Smooth muscle cell (in vitro differentiated cells): Measurements from ENCODE around the gene SEMA3A. TPM values are rescaled to one million over a fixed set of nuclear protein-coding genes. Genes with fewer than 3 reads are reported as not detected.

Experiments used
- DNase-seq: peaks from one replicate; lab custom pipeline; 2025; ENCODE audit not compliant: unreplicated experiment; lab: John Stamatoyannopoulos, UW
- H2AFZ ChIP-seq: fragments of 200-600 bp; sonication (generic); 2 replicates; pipeline ENCODE4 v1.6.0; 2016; ENCODE audit warnings: antibody characterized with exemption, low read depth, mild to moderate bottlenecking
- H3F3A ChIP-seq: fragments of 200-600 bp; sonication (generic); 2 replicates; pipeline ENCODE4 v1.6.0; 2017; ENCODE audit warnings: antibody characterized with exemption, low read depth
- H3K27ac ChIP-seq: fragments of 200-600 bp; sonication (generic); 2 replicates; pipeline ENCODE4 v1.5.1; 2016; ENCODE audit warnings: low read depth, mild to moderate bottlenecking
- H3K27me3 ChIP-seq: fragments of 200-600 bp; sonication (generic); 2 replicates; pipeline ENCODE4 v1.6.1; 2016; ENCODE audit warnings: low read depth, mild to moderate bottlenecking
- H3K36me3 ChIP-seq: fragments of 200-600 bp; sonication (generic); 2 replicates; pipeline ENCODE4 v1.5.1; 2016; ENCODE audit warnings: low read depth
- H3K4me1 ChIP-seq: fragments of 200-600 bp; sonication (generic); 2 replicates; pipeline ENCODE4 v1.5.1; 2016; ENCODE audit warnings: low read depth
- H3K4me2 ChIP-seq: fragments of 200-600 bp; sonication (generic); 2 replicates; pipeline ENCODE4 v1.6.0; 2016; ENCODE audit warnings: mild to moderate bottlenecking
- H3K4me3 ChIP-seq: fragments of 200-600 bp; sonication (generic); 2 replicates; pipeline ENCODE4 v1.5.1; 2016; ENCODE audit warnings: mild to moderate bottlenecking
- H3K79me2 ChIP-seq: fragments of 200-600 bp; sonication (generic); 2 replicates; pipeline ENCODE4 v1.6.0; 2016; ENCODE audit warnings: low read depth, mild to moderate bottlenecking
- H3K9ac ChIP-seq: fragments of 200-600 bp; sonication (generic); 2 replicates; pipeline ENCODE4 v1.6.0; 2016; ENCODE audit warnings: low read depth
- H3K9me3 ChIP-seq: fragments of 200-600 bp; sonication (generic); replicated peaks from 2 replicates; pipeline ENCODE4 v1.5.1; 2016; ENCODE audit warnings: low read depth
- H4K20me1 ChIP-seq: fragments of 200-600 bp; sonication (generic); 2 replicates; pipeline ENCODE4 v1.6.0; 2016; ENCODE audit warnings: low read depth
- WGBS: methylation state at CpG from one replicate; pipeline ENCODE4 v1.1.7; 2016; ENCODE audit warnings: low lambda C conversion rate; 5-methylcytosine and 5-hydroxymethylcytosine counted together
- polyA plus RNA-seq: library from polyadenylated mRNA; unstranded; fragments of >200 nt; fragmentation: Nextera tagmentation; extraction: Ambion mirVana; gene quantifications from 2 replicates; pipeline ENCODE4 v1.2.1, GENCODE V29; 2016
- total RNA-seq: library from RNA; depleted of rRNA; stranded (reverse); fragments of >200 nt; gene quantifications from 2 replicates; pipeline ENCODE4 v1.2.3, GENCODE V29; 2014
- TF ChIP-seq, protein P1 (sequence below): fragments of 200-600 bp; sonication (generic); IDR thresholded peaks from 2 replicates; pipeline ENCODE4 v1.5.1; 2017; ENCODE audit warnings: borderline replicate concordance, mild to moderate bottlenecking, antibody characterized with exemption; ENCODE audit not compliant: insufficient read depth, poor library complexity, severe bottlenecking

The SEMA3A gene
- total and polyA plus RNA-seq, 2 experiments from 2014 or later = 8.3 to 34.6 TPM

DNA sequence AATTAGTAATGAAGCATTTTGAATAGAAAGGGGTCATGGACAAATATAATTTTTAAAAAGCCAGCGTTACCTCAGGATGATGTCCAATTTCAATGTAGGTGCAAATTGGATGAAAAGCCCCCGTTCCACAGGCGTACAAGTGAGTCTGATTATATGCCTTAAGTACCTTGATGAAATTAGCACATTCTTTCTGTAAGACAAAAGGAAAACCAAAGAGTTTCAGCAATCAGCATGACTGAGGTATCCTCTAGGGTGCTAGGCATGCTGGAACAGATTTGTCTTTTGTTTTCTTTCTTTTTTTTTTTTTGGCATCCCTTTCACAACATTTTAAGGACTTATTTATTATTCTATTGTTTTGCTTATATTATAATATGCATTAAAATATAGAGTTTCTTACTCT lies 84.2 kb downstream of the SEMA3A start:
- no peak for DNase-seq
- Histone ChIP-seq H3K4me3 (no peak overlapping the region), H3K79me2 (no peaks in the 10 kb centered on the region), H4K20me1 (no peaks in the 10 kb centered on the region), H3K4me1 (peaks cover 25% of the 10 kb centered on the region), H3K36me3 (no peaks in the 10 kb centered on the region), H3K9ac (no peak overlapping the region), H3F3A (no peaks in the 10 kb centered on the region), H2AFZ (no peak overlapping the region), H3K27me3 (no peaks in the 10 kb centered on the region), H3K4me2 (no peak overlapping the region), H3K9me3 (no peaks in the 10 kb centered on the region), H3K27ac (no peak overlapping the region)
- WGBS = 82% methylated on average over 3 of the region's 3 CpGs
- TF ChIP-seq, protein P1, sequence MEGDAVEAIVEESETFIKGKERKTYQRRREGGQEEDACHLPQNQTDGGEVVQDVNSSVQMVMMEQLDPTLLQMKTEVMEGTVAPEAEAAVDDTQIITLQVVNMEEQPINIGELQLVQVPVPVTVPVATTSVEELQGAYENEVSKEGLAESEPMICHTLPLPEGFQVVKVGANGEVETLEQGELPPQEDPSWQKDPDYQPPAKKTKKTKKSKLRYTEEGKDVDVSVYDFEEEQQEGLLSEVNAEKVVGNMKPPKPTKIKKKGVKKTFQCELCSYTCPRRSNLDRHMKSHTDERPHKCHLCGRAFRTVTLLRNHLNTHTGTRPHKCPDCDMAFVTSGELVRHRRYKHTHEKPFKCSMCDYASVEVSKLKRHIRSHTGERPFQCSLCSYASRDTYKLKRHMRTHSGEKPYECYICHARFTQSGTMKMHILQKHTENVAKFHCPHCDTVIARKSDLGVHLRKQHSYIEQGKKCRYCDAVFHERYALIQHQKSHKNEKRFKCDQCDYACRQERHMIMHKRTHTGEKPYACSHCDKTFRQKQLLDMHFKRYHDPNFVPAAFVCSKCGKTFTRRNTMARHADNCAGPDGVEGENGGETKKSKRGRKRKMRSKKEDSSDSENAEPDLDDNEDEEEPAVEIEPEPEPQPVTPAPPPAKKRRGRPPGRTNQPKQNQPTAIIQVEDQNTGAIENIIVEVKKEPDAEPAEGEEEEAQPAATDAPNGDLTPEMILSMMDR = no peak

GRCh38 chr7:84108787-84109186 lies 85.8 kb downstream of the SEMA3A start:
- Histone ChIP-seq H3K9me3 (no peaks in the 10 kb centered on the region), H3K36me3 (no peaks in the 10 kb centered on the region), H3K27ac (no peak overlapping the region), H3K4me1 (peaks cover 22% of the 10 kb centered on the region), H3K27me3 (no peaks in the 10 kb centered on the region), H3K79me2 (no peaks in the 10 kb centered on the region), H2AFZ (no peak overlapping the region), H3K4me2 (no peak overlapping the region), H3F3A (no peaks in the 10 kb centered on the region), H3K9ac (no peak overlapping the region), H3K4me3 (no peak overlapping the region), H4K20me1 (no peaks in the 10 kb centered on the region)
- WGBS = 60% methylated on average over 2 of the region's 2 CpGs
- no peak for DNase-seq
- TF ChIP-seq, protein P1 = no peak

GRCh38 chr7:84108119-84108518 lies 86.5 kb downstream of the SEMA3A start:
- Histone ChIP-seq H4K20me1 (no peaks in the 10 kb centered on the region), H3K4me1 (peaks cover 21% of the 10 kb centered on the region), H3K4me2 (no peak overlapping the region), H3K27ac (no peak overlapping the region), H3K9me3 (no peaks in the 10 kb centered on the region), H3K9ac (no peak overlapping the region), H3K27me3 (no peaks in the 10 kb centered on the region), H3K79me2 (no peaks in the 10 kb centered on the region), H2AFZ (no peak overlapping the region), H3F3A (no peaks in the 10 kb centered on the region), H3K36me3 (no peaks in the 10 kb centered on the region), H3K4me3 (no peak overlapping the region)
- 84% methylated on average over 1 of the region's 1 CpG for WGBS
- no peak for DNase-seq
- TF ChIP-seq, protein P1 = no peak

- Histone ChIP-seq H3K9ac (no peak overlapping the region), H3K4me1 (peaks cover 18% of the 10 kb centered on the region), H3K27me3 (no peaks in the 10 kb centered on the region), H3K36me3 (no peaks in the 10 kb centered on the region), H3K79me2 (no peaks in the 10 kb centered on the region), H3K4me3 (no peak overlapping the region), H3F3A (no peaks in the 10 kb centered on the region), H2AFZ (no peak overlapping the region), H3K4me2 (no peak overlapping the region), H3K9me3 (no peaks in the 10 kb centered on the region), H3K27ac (no peak overlapping the region), H4K20me1 (no peaks in the 10 kb centered on the region)
- WGBS = 82% methylated on average over 2 of the region's 2 CpGs
- TF ChIP-seq, protein P1 = no peak
- no peak for DNase-seq
These were observed 87.3 kb downstream of the SEMA3A start for GRCh38 chr7:84107259-84107658.
